ENCODE results near the gene KLHDC4. TPM values are rescaled to one million over a fixed set of nuclear protein-coding genes. Genes with fewer than 3 reads are reported as not detected.

The KLHDC4 gene
- total and polyA plus RNA-seq, 9 of the 15 experiments (the other 6 are each of a cell fraction or from before 2014, with no cell fraction given), result 1.3 to 68.1 (median 32.8) TPM

DNA sequence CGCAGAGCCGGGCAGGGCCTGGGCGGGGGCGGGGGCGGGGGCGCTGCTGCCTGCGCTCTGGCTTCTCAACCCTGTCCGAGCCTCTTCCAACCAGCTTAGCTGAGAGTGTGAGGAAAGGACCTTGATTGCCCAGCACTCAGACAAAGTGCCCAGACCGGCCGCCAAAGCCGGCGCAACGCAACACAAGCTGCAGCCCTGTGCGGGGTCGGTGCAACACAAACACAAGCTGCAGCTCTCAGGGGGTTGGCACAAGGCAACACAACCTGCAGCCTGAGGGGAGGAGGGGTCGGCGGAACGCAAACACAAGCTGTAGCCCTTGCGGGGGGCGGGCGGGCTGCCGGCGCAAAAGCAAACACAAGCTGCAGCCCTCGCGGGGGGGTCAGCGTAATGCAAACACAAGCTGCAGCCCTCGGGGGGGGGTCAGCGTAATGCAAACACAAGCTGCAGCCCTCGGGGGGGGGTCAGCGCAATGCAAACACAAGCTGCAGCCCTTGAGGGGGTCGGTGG is 60.0 kb downstream of the KLHDC4 start:
- in situ Hi-C loops (cut with MboI), result no loop called here
- no peaks in the 10 kb centered on the region for H3K79me2 ChIP-seq (ENCODE audit: control insufficient read depth, insufficient read depth, low read length)
- no peak overlapping the region for H2AFZ ChIP-seq (ENCODE audit: low read depth, low read length)
- H3K36me3 ChIP-seq (ENCODE audit: control insufficient read depth, insufficient read depth, low read length), result peaks cover 82% of the 10 kb centered on the region; the same call in 2 of the 3 replicates
- H3K27me3 ChIP-seq (ENCODE audit: control insufficient read depth in 2 of 2, insufficient read depth in 2 of 2, low read length in 2 of 2), result no peaks in the 10 kb centered on the region
- H3K9me3 ChIP-seq (replicated peaks; ENCODE audit: control insufficient read depth, insufficient read depth, low read depth, low read length), result no peaks in the 10 kb centered on the region
- H3K4me3 ChIP-seq, result no peak overlapping the region
- CTCF ChIA-PET (ENCODE audit: low intra/inter-chr PET ratio), result no interaction called here
- DNase-seq (ENCODE audit: extremely low read depth in 1 of 4, low spot score in 3 of 4) (no peak), FAIRE-seq (no peak), ATAC-seq (no peak)
- intact Hi-C loops (cut with micrococcal nuclease), result no loop called here
- no peak overlapping the region for H3K27ac ChIP-seq (ENCODE audit: extremely low read depth, low read depth, low read length)
- H4K20me1 ChIP-seq (replicated peaks; ENCODE audit: control insufficient read depth, insufficient read depth, low read length), result no peaks in the 10 kb centered on the region
- no TSS peak for BruUV-seq (replicated peaks)
- 91% methylated on average over 8 of the region's 31 CpGs for WGBS (ENCODE audit: insufficient coverage, low coverage, missing lambda C conversion rate)
- H3K9ac ChIP-seq (ENCODE audit: insufficient read depth in 1 of 2, low read depth in 2 of 2, low read length in 2 of 2), result no peak overlapping the region
- POLR2A ChIA-PET, result interaction anchor here (0.6 to 2.1 kb wide), 5 partner anchors 8 to 368 kb away, joined by 3 to 9 read pairs (median 4); no protein-coding TSS in a partner anchor
- H3K4me2 ChIP-seq (ENCODE audit: insufficient read depth, low read length), result no peak overlapping the region
- H3K4me1 ChIP-seq (replicated peaks in 1 of 2; ENCODE audit: control insufficient read depth in 2 of 2, insufficient read depth in 2 of 2, low read length in 2 of 2), result peaks cover 0 to 45% of the 10 kb centered on the region in 2 experiments; a peak in 2 of 5 replicates
- peaks cover 7% of the 10 kb centered on the region for H3K9me1 ChIP-seq (ENCODE audit: control insufficient read depth, insufficient read depth, low read length)
- TF ChIP-seq ZNF77 (CRISPR knock-in tag; IDR thresholded peaks at IDR 0.05) (no peak), ZNF146 (CRISPR knock-in tag; IDR thresholded peaks at IDR 0.05; ENCODE audit: unreplicated experiment) (no peak), TAF7 (tag; IDR thresholded peaks at IDR 0.05) (no peak), ZNF143 (CRISPR knock-in tag; IDR thresholded peaks at IDR 0.05) (no peak), KAT2B (IDR thresholded peaks at IDR 0.05; ENCODE audit: low read depth, low read length) (no peak), MITF (IDR thresholded peaks at IDR 0.05) (no peak), ZNF395 (CRISPR knock-in tag; IDR thresholded peaks at IDR 0.05) (no peak), ZNF253 (CRISPR knock-in tag; conservative IDR thresholded peaks at IDR 0.05) (no peak)
- TF ChIP-seq, protein P1, sequence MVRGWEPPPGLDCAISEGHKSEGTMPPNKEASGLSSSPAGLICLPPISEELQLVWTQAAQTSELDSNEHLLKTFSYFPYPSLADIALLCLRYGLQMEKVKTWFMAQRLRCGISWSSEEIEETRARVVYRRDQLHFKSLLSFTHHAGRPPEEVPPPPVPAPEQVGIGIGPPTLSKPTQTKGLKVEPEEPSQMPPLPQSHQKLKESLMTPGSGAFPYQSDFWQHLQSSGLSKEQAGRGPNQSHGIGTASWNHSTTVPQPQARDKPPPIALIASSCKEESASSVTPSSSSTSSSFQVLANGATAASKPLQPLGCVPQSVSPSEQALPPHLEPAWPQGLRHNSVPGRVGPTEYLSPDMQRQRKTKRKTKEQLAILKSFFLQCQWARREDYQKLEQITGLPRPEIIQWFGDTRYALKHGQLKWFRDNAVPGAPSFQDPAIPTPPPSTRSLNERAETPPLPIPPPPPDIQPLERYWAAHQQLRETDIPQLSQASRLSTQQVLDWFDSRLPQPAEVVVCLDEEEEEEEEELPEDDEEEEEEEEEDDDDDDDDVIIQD (CRISPR knock-in tag; IDR thresholded peaks at IDR 0.05), result no peak
- TF ChIP-seq, protein P2, sequence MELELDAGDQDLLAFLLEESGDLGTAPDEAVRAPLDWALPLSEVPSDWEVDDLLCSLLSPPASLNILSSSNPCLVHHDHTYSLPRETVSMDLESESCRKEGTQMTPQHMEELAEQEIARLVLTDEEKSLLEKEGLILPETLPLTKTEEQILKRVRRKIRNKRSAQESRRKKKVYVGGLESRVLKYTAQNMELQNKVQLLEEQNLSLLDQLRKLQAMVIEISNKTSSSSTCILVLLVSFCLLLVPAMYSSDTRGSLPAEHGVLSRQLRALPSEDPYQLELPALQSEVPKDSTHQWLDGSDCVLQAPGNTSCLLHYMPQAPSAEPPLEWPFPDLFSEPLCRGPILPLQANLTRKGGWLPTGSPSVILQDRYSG (tag; conservative IDR thresholded peaks at IDR 0.05; ENCODE audit: low read depth), result no peak
